HepG2 (cell line): Measurements from ENCODE around the gene FNDC3B. TPM values are rescaled to one million over a fixed set of nuclear protein-coding genes. Genes with fewer than 3 reads are reported as not detected.

Experiments
- ATAC-seq: fragments of 200-7000 bp; cut with Tn5 transposase; 3 replicates; pipeline ENCODE4 v1.9.1; 2020; ENCODE audit warnings: mild to moderate bottlenecking, moderate library complexity
- BruUV-seq: library from RNA; stranded (reverse); fragments of 400-500 nt; replicated peaks from 2 replicates; lab custom pipeline; 2021; lab: Mats Ljungman, UMichigan
- CTCF ChIA-PET: fragments of 300-600 bp; formaldehyde crosslinking; extraction: SDS; loops from one replicate; lab custom pipeline; 2021; ENCODE audit warnings: low total read pairs, inconsistent platforms, low intra/inter-chr PET ratio; lab: Yijun Ruan, JAX
- POLR2A ChIA-PET: fragments of 350-600 bp; sonication (Branson Sonifier 250); formaldehyde crosslinking; loops from one replicate; lab custom pipeline; 2020; ENCODE audit warnings: antibody characterized with exemption, inconsistent platforms; lab: Yijun Ruan, JAX
- DNase-seq: peaks from one replicate; pipeline ENCODE4 v3.0.0-alpha.2; 2015; ENCODE audit warnings: low spot score
- FAIRE-seq: peaks from 3 replicates; lab custom pipeline; 2011; peaks lifted over from hg19 to GRCh38; lab: Jason Lieb, UNC
- H2AFZ ChIP-seq: one replicate; pipeline ENCODE4 v1.6.1; 2011; ENCODE audit warnings: low read length, inconsistent platforms
- H3K27ac ChIP-seq: fragments of 300-600 bp; 3 replicates; pipeline ENCODE4 v1.8.0; 2011; ENCODE audit warnings: mixed run types, mild to moderate bottlenecking, mixed read lengths, low read length, inconsistent platforms; ENCODE audit not compliant: insufficient read depth; ENCODE audit errors: extremely low read length
- H3K27me3 ChIP-seq, 2 experiments: fragments of 200-600 bp in 1 of 2; 2 replicates in 1 of 2; 3 replicates in 1 of 2; pipeline versions ENCODE4 v1.6.0 to v1.8.0; 2011; ENCODE audit warnings: low read length in 2 of 2, mild to moderate bottlenecking in 2 of 2, moderate library complexity in 2 of 2, inconsistent platforms in 1 of 2; ENCODE audit not compliant: insufficient read depth in 2 of 2, control insufficient read depth in 1 of 2
- H3K36me3 ChIP-seq, 2 experiments: fragments of 200-600 bp in 1 of 2; replicated peaks in 1 of 2; 2 replicates in 1 of 2; 3 replicates in 1 of 2; pipeline versions ENCODE4 v1.5.1 to v1.8.0; 2011; ENCODE audit warnings: low read length in 2 of 2, inconsistent platforms in 1 of 2; ENCODE audit not compliant: insufficient read depth in 2 of 2, control insufficient read depth in 1 of 2
- H3K4me1 ChIP-seq: 2 replicates; pipeline ENCODE4 v1.5.1; 2012; ENCODE audit warnings: low read length, inconsistent platforms; ENCODE audit not compliant: insufficient read depth
- H3K4me2 ChIP-seq: 2 replicates; pipeline ENCODE4 v1.6.0; 2011; ENCODE audit warnings: low read depth, low read length, inconsistent platforms
- H3K4me3 ChIP-seq, 3 experiments: fragments of 200-600 bp in 1 of 3; sonication (generic), shearing (Covaris generic) in 1 of 3; replicated peaks in 1 of 3; 2 replicates each; pipeline ENCODE4 v1.5.1; 2011 to 2016; ENCODE audit warnings: low read length in 3 of 3, inconsistent platforms in 2 of 3, low read depth in 2 of 3, mild to moderate bottlenecking in 2 of 3, control low read depth in 1 of 3, mixed read lengths in 1 of 3; ENCODE audit not compliant: insufficient read depth in 1 of 3
- H3K79me2 ChIP-seq: one replicate; pipeline ENCODE4 v1.6.1; 2011; ENCODE audit warnings: low read length, inconsistent platforms; ENCODE audit not compliant: insufficient read depth
- H3K9ac ChIP-seq: 2 replicates; pipeline ENCODE4 v1.6.0; 2011; ENCODE audit warnings: mild to moderate bottlenecking, low read depth, low read length, inconsistent platforms; ENCODE audit not compliant: insufficient read depth
- H3K9me3 ChIP-seq: 2 replicates; pipeline ENCODE4 v1.5.1; 2012; ENCODE audit warnings: mild to moderate bottlenecking, low read length
- H4K20me1 ChIP-seq: 2 replicates; pipeline ENCODE4 v1.6.0; 2011; ENCODE audit warnings: inconsistent platforms, mild to moderate bottlenecking, low read length, moderate library complexity; ENCODE audit not compliant: insufficient read depth
- AKAP8 ChIP-seq: sonication (generic); formaldehyde crosslinking; IDR thresholded peaks from 2 replicates; pipeline ENCODE4 v1.5.1; 2020; ENCODE audit warnings: mild to moderate bottlenecking, missing genetic modification reagents
- ATF7-NPFF ChIP-seq: sonication (generic); formaldehyde crosslinking; IDR thresholded peaks from 2 replicates; pipeline ENCODE4 v1.8.1; 2023; ENCODE audit warnings: mild to moderate bottlenecking, low read depth, missing genetic modification reagents, moderate library complexity
- NFYB ChIP-seq: sonication (generic); formaldehyde crosslinking; IDR thresholded peaks from 2 replicates; pipeline ENCODE4 v1.4.0; 2020; ENCODE audit warnings: missing genetic modification reagents
- POLR2A ChIP-seq, 2 experiments: IDR thresholded peaks; 2 replicates each; pipeline ENCODE4 v1.6.1; 2011; ENCODE audit warnings: low read depth in 2 of 2, low read length in 2 of 2, mild to moderate bottlenecking in 1 of 2, moderate library complexity in 1 of 2; ENCODE audit not compliant: insufficient read depth in 1 of 2
- POLR2AphosphoS2 ChIP-seq: IDR thresholded peaks from 2 replicates; pipeline ENCODE4 v1.6.1; 2011; ENCODE audit warnings: low read depth, low read length, improper control_type of control experiment
- RBM22 ChIP-seq: fragments of 200-400 bp; formaldehyde crosslinking; optimal IDR thresholded peaks from 2 replicates; pipeline ENCODE3; 2017; ENCODE audit warnings: mild to moderate bottlenecking, low read length, moderate library complexity
- SKI ChIP-seq: fragments of 450-650 bp; IDR thresholded peaks from one replicate; pipeline ENCODE4 v1.6.1; 2018; ENCODE audit warnings: mild to moderate bottlenecking; ENCODE audit not compliant: partially characterized antibody
- SNAI1 ChIP-seq: sonication (generic); formaldehyde crosslinking; IDR thresholded peaks from 2 replicates; pipeline ENCODE4 v1.5.0; 2020; ENCODE audit warnings: mild to moderate bottlenecking, missing genetic modification reagents, borderline replicate concordance
- SP1 ChIP-seq, 2 experiments: fragments of 450-650 bp in 1 of 2; sonication (generic) in 1 of 2; formaldehyde crosslinking in 1 of 2; IDR thresholded peaks; 2 replicates each; pipeline versions ENCODE4 v1.4.0 to v1.6.1; 2016 to 2020; ENCODE audit warnings: missing genetic modification reagents in 1 of 2
- SYNCRIP ChIP-seq: fragments of 200-400 bp; formaldehyde crosslinking; IDR thresholded peaks from 2 replicates; pipeline ENCODE4 v1.6.1; 2018; ENCODE audit warnings: mild to moderate bottlenecking, low read depth, low read length; ENCODE audit not compliant: insufficient read depth
- TBL1XR1 ChIP-seq: fragments of 150-350 bp; IDR thresholded peaks from 2 replicates; pipeline ENCODE4 v1.6.1; 2014; ENCODE audit warnings: borderline replicate concordance, low read length; ENCODE audit not compliant: partially characterized antibody
- TEAD3 ChIP-seq: optimal IDR thresholded peaks from 2 replicates; pipeline ENCODE3; 2016; ENCODE audit warnings: borderline replicate concordance
- ZNF7 ChIP-seq: IDR thresholded peaks from 2 replicates; pipeline ENCODE4 v1.6.1; 2016; ENCODE audit warnings: missing biosample characterization, missing genetic modification reagents
- ZNF761 ChIP-seq: sonication (generic); formaldehyde crosslinking; conservative IDR thresholded peaks from 2 replicates; pipeline ENCODE4 v1.4.0; 2020; ENCODE audit warnings: mild to moderate bottlenecking, missing genetic modification reagents
- WGBS: methylation state at CpG from one replicate; pipeline ENCODE4 v1.1.6; 2017; ENCODE audit warnings: low lambda C conversion rate; 5-methylcytosine and 5-hydroxymethylcytosine counted together
- in situ Hi-C: cut with HindIII; loops from 2 replicates; pipeline ENCODE4 v1.10.0; 2017; ENCODE audit warnings: low pct_unique_long_range_greater_than_20kb; ENCODE audit not compliant: extremely low pct_ligation_motif_present
- intact Hi-C: fragments of 100-400 bp; cut with micrococcal nuclease; formaldehyde crosslinking; loops from one replicate; pipeline ENCODE4 v1.10.0; 2022; ENCODE audit not compliant: unreplicated experiment
- polyA plus RNA-seq, 8 experiments: library from polyadenylated mRNA; depleted of rRNA in 3 of 8; stranded (reverse) in 7 of 8; unstranded in 1 of 8; fragments of >200 nt; fragmentation: Illumina TruSeq in 4 of 8; extraction: Trizol in 4 of 8; gene quantifications; 2 replicates each; pipeline versions ENCODE4 v1.2.1 to v1.2.3, GENCODE V29; 2011 to 2016; ENCODE audit warnings: low read depth in 4 of 8, missing spikeins in 1 of 8, mixed read lengths in 1 of 8; ENCODE audit not compliant: insufficient read depth in 1 of 8
- total RNA-seq, 5 experiments: library from RNA; depleted of rRNA; stranded (reverse); fragments of >200 nt; fragmentation: Illumina TruSeq; extraction: Trizol; gene quantifications; 2 replicates each; pipeline ENCODE4 v1.2.3, GENCODE V29; 2016; ENCODE audit warnings: low read depth in 1 of 5
- TF ChIP-seq, protein P1 (sequence below): sonication (generic); formaldehyde crosslinking; IDR thresholded peaks from 2 replicates; pipeline ENCODE4 v1.4.0; 2020; ENCODE audit warnings: low read depth, missing genetic modification reagents
- TF ChIP-seq, protein P2 (sequence below): sonication (generic); formaldehyde crosslinking; conservative IDR thresholded peaks from 2 replicates; pipeline ENCODE4 v1.5.0; 2020; ENCODE audit warnings: missing genetic modification reagents
- TF ChIP-seq, protein P3 (sequence below): sonication (generic); formaldehyde crosslinking; IDR thresholded peaks from 2 replicates; pipeline ENCODE4 v1.4.0; 2020; ENCODE audit warnings: missing genetic modification reagents

Gene FNDC3B
- total and polyA plus RNA-seq, 2 of the 13 experiments (the other 11 are each of a cell fraction or from before 2014, with no cell fraction given): 74.8 to 103 TPM

DNA sequence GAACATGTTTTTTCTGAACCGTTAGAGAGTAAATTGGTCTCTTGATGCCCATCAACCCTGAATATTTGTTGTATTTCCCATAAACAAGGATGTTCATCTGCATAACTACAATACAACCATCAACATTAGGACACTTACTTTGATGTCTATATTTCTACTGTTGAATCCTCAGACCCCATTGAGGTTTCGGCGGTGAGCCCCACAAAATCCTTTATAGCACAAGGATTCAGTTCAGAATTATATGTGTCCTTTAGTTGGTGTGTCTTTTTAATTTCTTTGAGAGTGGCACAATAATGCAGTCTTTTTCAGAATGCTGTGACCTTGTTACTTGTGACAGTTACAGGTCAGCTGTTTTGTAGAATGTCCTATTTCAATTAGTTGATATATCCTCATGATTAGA, 158.0 kb downstream of the FNDC3B start (continued):
- TF ChIP-seq, protein P1, sequence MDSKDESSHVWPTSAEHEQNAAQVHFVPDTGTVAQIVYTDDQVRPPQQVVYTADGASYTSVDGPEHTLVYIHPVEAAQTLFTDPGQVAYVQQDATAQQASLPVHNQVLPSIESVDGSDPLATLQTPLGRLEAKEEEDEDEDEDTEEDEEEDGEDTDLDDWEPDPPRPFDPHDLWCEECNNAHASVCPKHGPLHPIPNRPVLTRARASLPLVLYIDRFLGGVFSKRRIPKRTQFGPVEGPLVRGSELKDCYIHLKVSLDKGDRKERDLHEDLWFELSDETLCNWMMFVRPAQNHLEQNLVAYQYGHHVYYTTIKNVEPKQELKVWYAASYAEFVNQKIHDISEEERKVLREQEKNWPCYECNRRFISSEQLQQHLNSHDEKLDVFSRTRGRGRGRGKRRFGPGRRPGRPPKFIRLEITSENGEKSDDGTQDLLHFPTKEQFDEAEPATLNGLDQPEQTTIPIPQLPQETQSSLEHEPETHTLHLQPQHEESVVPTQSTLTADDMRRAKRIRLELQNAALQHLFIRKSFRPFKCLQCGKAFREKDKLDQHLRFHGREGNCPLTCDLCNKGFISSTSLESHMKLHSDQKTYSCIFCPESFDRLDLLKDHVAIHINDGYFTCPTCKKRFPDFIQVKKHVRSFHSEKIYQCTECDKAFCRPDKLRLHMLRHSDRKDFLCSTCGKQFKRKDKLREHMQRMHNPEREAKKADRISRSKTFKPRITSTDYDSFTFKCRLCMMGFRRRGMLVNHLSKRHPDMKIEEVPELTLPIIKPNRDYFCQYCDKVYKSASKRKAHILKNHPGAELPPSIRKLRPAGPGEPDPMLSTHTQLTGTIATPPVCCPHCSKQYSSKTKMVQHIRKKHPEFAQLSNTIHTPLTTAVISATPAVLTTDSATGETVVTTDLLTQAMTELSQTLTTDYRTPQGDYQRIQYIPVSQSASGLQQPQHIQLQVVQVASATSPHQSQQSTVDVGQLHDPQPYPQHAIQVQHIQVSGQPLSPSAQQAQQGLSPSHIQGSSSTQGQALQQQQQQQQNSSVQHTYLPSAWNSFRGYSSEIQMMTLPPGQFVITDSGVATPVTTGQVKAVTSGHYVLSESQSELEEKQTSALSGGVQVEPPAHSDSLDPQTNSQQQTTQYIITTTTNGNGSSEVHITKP: no peak
- 0 out of 4 replicates have a peak, but pooled peaks of 1 of the 2 experiments have one; percentile 18 for TF ChIP-seq POLR2A (IDR thresholded peaks at IDR 0.05; ENCODE audit: insufficient read depth in 1 of 2, low read depth in 2 of 2, low read length in 2 of 2)
- TF ChIP-seq SNAI1: no peak
- TF ChIP-seq, protein P2, sequence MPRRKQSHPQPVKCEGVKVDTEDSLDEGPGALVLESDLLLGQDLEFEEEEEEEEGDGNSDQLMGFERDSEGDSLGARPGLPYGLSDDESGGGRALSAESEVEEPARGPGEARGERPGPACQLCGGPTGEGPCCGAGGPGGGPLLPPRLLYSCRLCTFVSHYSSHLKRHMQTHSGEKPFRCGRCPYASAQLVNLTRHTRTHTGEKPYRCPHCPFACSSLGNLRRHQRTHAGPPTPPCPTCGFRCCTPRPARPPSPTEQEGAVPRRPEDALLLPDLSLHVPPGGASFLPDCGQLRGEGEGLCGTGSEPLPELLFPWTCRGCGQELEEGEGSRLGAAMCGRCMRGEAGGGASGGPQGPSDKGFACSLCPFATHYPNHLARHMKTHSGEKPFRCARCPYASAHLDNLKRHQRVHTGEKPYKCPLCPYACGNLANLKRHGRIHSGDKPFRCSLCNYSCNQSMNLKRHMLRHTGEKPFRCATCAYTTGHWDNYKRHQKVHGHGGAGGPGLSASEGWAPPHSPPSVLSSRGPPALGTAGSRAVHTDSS (CRISPR knock-in tag): no peak

DNA sequence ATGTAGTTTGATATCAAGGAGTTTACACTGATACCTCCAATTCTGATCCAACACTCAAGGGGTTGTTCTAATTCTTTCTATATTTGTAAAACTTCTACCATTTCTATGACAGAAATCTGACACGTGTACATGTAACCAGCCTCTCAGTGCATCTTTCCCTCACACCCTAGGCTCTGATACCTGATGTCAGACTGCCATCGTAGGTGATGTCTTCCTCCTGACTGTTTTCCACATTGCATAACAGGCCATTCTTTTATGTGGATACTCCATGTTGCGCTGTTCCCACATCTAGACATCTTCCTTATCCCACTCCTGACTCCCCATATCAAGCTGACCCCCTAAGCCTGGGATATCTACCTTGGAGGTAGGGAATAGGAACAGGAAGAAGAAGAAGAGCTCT, 159.1 kb downstream of the FNDC3B start:
- Histone ChIP-seq H4K20me1 (peaks cover 95% of the 10 kb centered on the region), H3K79me2 (peaks cover 92% of the 10 kb centered on the region), H3K36me3 (peaks cover 5 to 27% of the 10 kb centered on the region in 2 experiments), H3K9me3 (no peaks in the 10 kb centered on the region), H3K27me3 (no peaks in the 10 kb centered on the region), H2AFZ (no peak overlapping the region), H3K4me3 (no peak overlapping the region), H3K27ac (no peak overlapping the region), H3K9ac (no peak overlapping the region), H3K4me2 (no peak overlapping the region), H3K4me1 (peaks cover 81% of the 10 kb centered on the region)
- CTCF ChIA-PET: no interaction called here
- DNase-seq (no peak), ATAC-seq (peak; percentile 7; the same call in 1 of the 3 replicates), FAIRE-seq (no peak)
- intact Hi-C loops: no loop called here
- POLR2A ChIA-PET: no interaction called here
- WGBS: 95% methylated on average over 3 of the region's 3 CpGs
- no TSS peak for BruUV-seq
- in situ Hi-C loops: no loop called here
- no peak for TF ChIP-seq SP1 (IDR thresholded peaks at IDR 0.05)
- TF ChIP-seq SP1 (CRISPR knock-in tag; IDR thresholded peaks at IDR 0.05): no peak
- TF ChIP-seq POLR2AphosphoS2: 0 out of 2 replicates have a peak, but pooled peaks have one; percentile 35
- TF ChIP-seq SKI: no peak
- TF ChIP-seq TEAD3 (CRISPR knock-in tag): no peak
- no peak for TF ChIP-seq TBL1XR1
- TF ChIP-seq AKAP8: no peak
- TF ChIP-seq NFYB: no peak
- no peak for TF ChIP-seq ATF7-NPFF (CRISPR knock-in tag)
- no peak for TF ChIP-seq ZNF761 (CRISPR knock-in tag)
- peak; percentile 98 for TF ChIP-seq RBM22
- TF ChIP-seq, protein P3, sequence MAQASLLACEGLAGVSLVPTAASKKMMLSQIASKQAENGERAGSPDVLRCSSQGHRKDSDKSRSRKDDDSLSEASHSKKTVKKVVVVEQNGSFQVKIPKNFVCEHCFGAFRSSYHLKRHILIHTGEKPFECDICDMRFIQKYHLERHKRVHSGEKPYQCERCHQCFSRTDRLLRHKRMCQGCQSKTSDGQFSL: no peak
- TF ChIP-seq SYNCRIP: no peak
- no peak for TF ChIP-seq ZNF7 (CRISPR knock-in tag)
